OCI-LY1 (cell line): ENCODE results near the gene EMILIN3.

Source experiments
- H2AFZ ChIP-seq: fragments of 200-600 bp; sonication (generic), shearing (Covaris generic); 2 replicates; pipeline ENCODE4 v1.6.0; 2014; ENCODE audit warnings: antibody characterized with exemption, mild to moderate bottlenecking, low read length
- H3F3A ChIP-seq: fragments of 200-600 bp; sonication (generic), shearing (Covaris generic); 2 replicates; pipeline ENCODE4 v1.6.0; 2014; ENCODE audit warnings: mild to moderate bottlenecking, antibody characterized with exemption, low read length, moderate library complexity; ENCODE audit not compliant: insufficient read depth
- H3K27ac ChIP-seq: fragments of 200-600 bp; sonication (generic); 2 replicates; pipeline ENCODE4 v1.5.1; 2014; ENCODE audit warnings: low read length, mixed run types, mild to moderate bottlenecking, low read depth; ENCODE audit not compliant: poor library complexity, severe bottlenecking
- H3K27me3 ChIP-seq: fragments of 200-600 bp; sonication (generic); 2 replicates; pipeline ENCODE4 v1.6.0; 2014; ENCODE audit warnings: antibody characterized with exemption, mild to moderate bottlenecking, low read length, moderate library complexity; ENCODE audit not compliant: insufficient read depth
- H3K36me3 ChIP-seq: fragments of 200-600 bp; sonication (generic); 2 replicates; pipeline ENCODE4 v1.6.1; 2014; ENCODE audit warnings: mild to moderate bottlenecking, antibody characterized with exemption, low read length, moderate library complexity, mixed read lengths; ENCODE audit not compliant: insufficient read depth
- H3K4me1 ChIP-seq: fragments of 200-600 bp; sonication (generic); 2 replicates; pipeline ENCODE4 v1.5.1; 2014; ENCODE audit warnings: mild to moderate bottlenecking, low read length, moderate library complexity; ENCODE audit not compliant: insufficient read depth, severe bottlenecking
- H3K4me2 ChIP-seq: fragments of 200-600 bp; sonication (generic), shearing (Covaris generic); 2 replicates; pipeline ENCODE4 v1.6.1; 2014; ENCODE audit warnings: low read length
- H3K4me3 ChIP-seq: fragments of 200-600 bp; sonication (generic); 2 replicates; pipeline ENCODE4 v1.5.1; 2014; ENCODE audit warnings: low read length, low read depth, mild to moderate bottlenecking, mixed read lengths; ENCODE audit not compliant: poor library complexity, severe bottlenecking
- H3K79me2 ChIP-seq: fragments of 200-600 bp; shearing (Covaris generic); 2 replicates; pipeline ENCODE4 v1.6.1; 2016; ENCODE audit warnings: mixed run types, low read length, mixed read lengths; ENCODE audit not compliant: insufficient read depth
- H3K9ac ChIP-seq: fragments of 200-600 bp; sonication (generic), shearing (Covaris generic); 2 replicates; pipeline ENCODE4 v1.6.1; 2014; ENCODE audit warnings: mild to moderate bottlenecking, low read length, mixed read lengths
- H3K9me2 ChIP-seq: fragments of 200-600 bp; sonication (generic), shearing (Covaris generic); 2 replicates; pipeline ENCODE4 v1.6.1; 2014; ENCODE audit warnings: low read depth, mild to moderate bottlenecking, low read length, mixed read lengths
- H3K9me3 ChIP-seq: fragments of 200-600 bp; shearing (Covaris generic); 2 replicates; pipeline ENCODE4 v1.6.1; 2014; ENCODE audit warnings: low read length, mixed read lengths
- H4K20me1 ChIP-seq: fragments of 200-600 bp; sonication (generic), shearing (Covaris generic); 2 replicates; pipeline ENCODE4 v1.6.0; 2016; ENCODE audit warnings: mild to moderate bottlenecking, low read length; ENCODE audit not compliant: insufficient read depth
- EZH2 ChIP-seq: fragments of 200-600 bp; sonication (generic), shearing (Covaris generic); IDR thresholded peaks from 2 replicates; pipeline ENCODE4 v1.8.0; 2017; ENCODE audit warnings: borderline replicate concordance, mixed run types, mild to moderate bottlenecking, antibody characterized with exemption, low read length, moderate library complexity, mixed read lengths
- TF ChIP-seq, protein P1 (sequence below): fragments of 200-600 bp; sonication (generic), shearing (Covaris generic); IDR thresholded peaks from 2 replicates; pipeline ENCODE4 v1.5.1; 2017; ENCODE audit warnings: mild to moderate bottlenecking, antibody characterized with exemption, low read length, moderate library complexity, mixed read lengths

The EMILIN3 gene

GRCh38 chr20:41339957-41340326 is 26.7 kb downstream of the EMILIN3 start:
- H3K27me3 ChIP-seq, result no peaks in the 10 kb centered on the region
- H3K4me2 ChIP-seq, result peak overlapping the region; percentile 71
- no peaks in the 10 kb centered on the region for H3K79me2 ChIP-seq
- peaks cover 11% of the 10 kb centered on the region for H3K4me1 ChIP-seq
- H3K9ac ChIP-seq, result no peak overlapping the region
- H3K4me3 ChIP-seq, result peak overlapping the region; percentile 51
- no peak for TF ChIP-seq EZH2
- TF ChIP-seq, protein P1, sequence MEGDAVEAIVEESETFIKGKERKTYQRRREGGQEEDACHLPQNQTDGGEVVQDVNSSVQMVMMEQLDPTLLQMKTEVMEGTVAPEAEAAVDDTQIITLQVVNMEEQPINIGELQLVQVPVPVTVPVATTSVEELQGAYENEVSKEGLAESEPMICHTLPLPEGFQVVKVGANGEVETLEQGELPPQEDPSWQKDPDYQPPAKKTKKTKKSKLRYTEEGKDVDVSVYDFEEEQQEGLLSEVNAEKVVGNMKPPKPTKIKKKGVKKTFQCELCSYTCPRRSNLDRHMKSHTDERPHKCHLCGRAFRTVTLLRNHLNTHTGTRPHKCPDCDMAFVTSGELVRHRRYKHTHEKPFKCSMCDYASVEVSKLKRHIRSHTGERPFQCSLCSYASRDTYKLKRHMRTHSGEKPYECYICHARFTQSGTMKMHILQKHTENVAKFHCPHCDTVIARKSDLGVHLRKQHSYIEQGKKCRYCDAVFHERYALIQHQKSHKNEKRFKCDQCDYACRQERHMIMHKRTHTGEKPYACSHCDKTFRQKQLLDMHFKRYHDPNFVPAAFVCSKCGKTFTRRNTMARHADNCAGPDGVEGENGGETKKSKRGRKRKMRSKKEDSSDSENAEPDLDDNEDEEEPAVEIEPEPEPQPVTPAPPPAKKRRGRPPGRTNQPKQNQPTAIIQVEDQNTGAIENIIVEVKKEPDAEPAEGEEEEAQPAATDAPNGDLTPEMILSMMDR, result peak; percentile 99
- no peak overlapping the region for H3K27ac ChIP-seq
- H2AFZ ChIP-seq, result no peak overlapping the region
- H3F3A ChIP-seq, result no peaks in the 10 kb centered on the region
- no peaks in the 10 kb centered on the region for H3K9me3 ChIP-seq
- no peaks in the 10 kb centered on the region for H3K36me3 ChIP-seq
- H4K20me1 ChIP-seq, result no peaks in the 10 kb centered on the region
- no peaks in the 10 kb centered on the region for H3K9me2 ChIP-seq

- Histone ChIP-seq H3K4me1 (peaks cover 11% of the 10 kb centered on the region), H3K4me2 (no peak overlapping the region), H3K36me3 (no peaks in the 10 kb centered on the region), H3K9ac (no peak overlapping the region), H4K20me1 (no peaks in the 10 kb centered on the region), H3K9me3 (no peaks in the 10 kb centered on the region), H3K79me2 (no peaks in the 10 kb centered on the region), H3K27me3 (0 out of 2 replicates have a peak, but pooled peaks cover 3% of the 10 kb centered on the region), H3F3A (no peaks in the 10 kb centered on the region), H3K4me3 (no peak overlapping the region), H2AFZ (no peak overlapping the region), H3K27ac (no peak overlapping the region), H3K9me2 (no peaks in the 10 kb centered on the region)
- TF ChIP-seq, protein P1, result no peak
- no peak for TF ChIP-seq EZH2
Observed at GRCh38 chr20:41336711-41337492, 29.7 kb downstream of the EMILIN3 start.

GRCh38 chr20:41335591-41335990 is 31.0 kb downstream of the EMILIN3 start:
- H3K9me2 ChIP-seq, result no peaks in the 10 kb centered on the region
- H3K4me2 ChIP-seq, result no peak overlapping the region
- H3K9ac ChIP-seq, result no peak overlapping the region
- H3F3A ChIP-seq, result no peaks in the 10 kb centered on the region
- H4K20me1 ChIP-seq, result no peaks in the 10 kb centered on the region
- H3K4me1 ChIP-seq, result peaks cover 11% of the 10 kb centered on the region
- TF ChIP-seq EZH2, result no peak
- H3K36me3 ChIP-seq, result no peaks in the 10 kb centered on the region
- H3K79me2 ChIP-seq, result no peaks in the 10 kb centered on the region
- no peak overlapping the region for H3K27ac ChIP-seq
- no peaks in the 10 kb centered on the region for H3K9me3 ChIP-seq
- no peak overlapping the region for H3K4me3 ChIP-seq
- H2AFZ ChIP-seq, result no peak overlapping the region
- 0 out of 2 replicates have a peak, but pooled peaks cover 3% of the 10 kb centered on the region for H3K27me3 ChIP-seq
